K562 (cell line): Measurements from ENCODE around the gene OSGEP.

Experiments used
- SREBF1 ChIP-seq: fragments of 150-350 bp; IDR thresholded peaks from 2 replicates; pipeline ENCODE4 v1.6.1; 2014; ENCODE audit warnings: antibody characterized with exemption, low read depth, low read length, borderline replicate concordance
- ZNF584 ChIP-seq: fragments of 200-800 bp; sonication (Bioruptor generic); IDR thresholded peaks from 2 replicates; pipeline ENCODE4 v1.6.1; 2016; ENCODE audit warnings: low read depth, mild to moderate bottlenecking, missing genetic modification characterization, missing compliant biosample characterization
- ZNF707 ChIP-seq: fragments of 250-450 bp; sonication (Bioruptor Pico); conservative IDR thresholded peaks from 2 replicates; pipeline ENCODE4 v1.8.0; 2022; ENCODE audit warnings: inconsistent platforms, mild to moderate bottlenecking, moderate library complexity

DNA sequence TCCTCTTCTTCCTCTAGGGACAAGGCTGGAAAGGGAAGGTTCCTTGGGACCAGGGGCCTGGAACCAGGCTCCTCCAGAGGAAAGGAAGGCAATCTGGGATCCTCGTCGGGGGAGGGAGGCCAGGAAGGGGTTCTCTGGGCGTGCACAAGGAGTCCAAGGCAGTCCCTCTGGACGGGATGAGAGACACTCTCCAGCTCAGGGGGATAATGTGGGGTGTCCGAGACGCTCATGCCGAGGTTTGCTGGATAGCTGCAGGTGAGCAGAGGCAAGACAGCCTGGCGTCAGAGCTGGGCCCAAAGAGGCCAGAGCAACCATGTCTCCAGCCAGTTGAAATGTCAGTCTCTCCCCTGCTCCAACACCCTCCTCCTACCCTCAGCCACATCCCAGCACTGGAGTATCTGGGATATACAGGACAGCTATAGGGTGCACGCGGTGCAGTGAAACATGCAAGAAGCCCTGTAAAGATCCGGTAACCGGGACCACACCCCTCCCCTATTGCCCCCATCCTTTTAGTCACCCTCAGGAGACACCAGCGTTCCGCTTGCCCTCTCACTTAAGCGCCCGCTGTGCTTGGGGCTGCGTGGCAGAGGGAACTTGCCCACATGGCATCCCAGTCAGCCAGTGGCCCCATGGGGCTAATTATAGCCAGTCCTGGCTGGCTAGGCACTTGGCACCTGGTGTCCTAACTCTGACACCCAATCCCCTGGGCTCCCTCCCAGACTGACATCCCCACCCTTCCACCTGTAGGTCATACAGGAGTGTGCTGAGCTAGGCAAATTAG is 18.8 kb downstream of the OSGEP start, which contains the start of gene KLHL33:
- TF ChIP-seq ZNF584 (CRISPR knock-in tag) (no peak), SREBF1 (no peak), ZNF707 (CRISPR knock-in tag) (no peak)
